Measurements from ENCODE around the gene ACTR6. TPM values are rescaled to one million over a fixed set of nuclear protein-coding genes. Genes with fewer than 3 reads are reported as not detected.
A peak's percentile ranks its signal among the peaks of the same experiment; 100 is the strongest.

The ACTR6 gene
- total and polyA plus RNA-seq, 10 of the 15 experiments (the other 5 are each of a cell fraction or from before 2014, with no cell fraction given): 17.4 to 62.4 (median 40.5) TPM

DNA sequence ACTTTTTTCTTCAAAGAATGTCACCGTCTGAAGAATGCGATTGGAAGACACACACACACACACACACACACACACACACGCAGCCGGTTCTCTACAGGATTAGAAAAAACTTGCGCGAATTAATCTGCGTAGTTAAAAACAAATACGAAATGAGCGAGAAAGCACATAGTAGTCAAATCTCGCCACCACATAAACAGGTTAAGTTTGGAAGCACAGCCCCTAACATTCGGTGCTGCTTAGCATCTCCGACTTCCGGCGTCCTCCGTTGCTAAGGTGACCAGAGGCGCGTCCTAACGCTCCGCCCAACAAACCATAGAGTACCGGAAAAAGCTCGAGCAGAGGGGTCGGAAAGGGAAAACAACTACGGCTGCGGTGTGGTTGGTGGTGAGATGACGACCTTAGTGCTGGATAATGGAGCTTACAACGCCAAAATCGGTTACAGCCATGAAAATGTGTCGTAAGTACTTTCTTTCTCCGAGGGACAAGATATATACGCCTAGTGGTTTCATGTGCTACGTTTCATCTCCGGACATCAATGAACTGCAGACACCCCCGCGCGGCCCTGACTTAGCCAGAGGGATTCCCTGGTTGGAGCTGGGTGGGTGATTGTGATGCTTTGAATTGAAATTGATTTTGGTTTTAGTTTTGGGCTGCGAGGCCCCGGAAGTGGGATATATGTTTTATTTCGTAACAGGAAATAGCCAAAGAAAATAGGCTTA is at the start of gene ACTR6 (continued):
- TF ChIP-seq TBL1XR1 (IDR thresholded peaks at IDR 0.05; ENCODE audit: low read depth, low read length): no peak
- no peak for TF ChIP-seq CHD4 (IDR thresholded peaks at IDR 0.05)
- peak; percentile 22; the same call in 1 of the 2 replicates for TF ChIP-seq TCF12 (IDR thresholded peaks at IDR 0.05; ENCODE audit: low read depth, low read length)
- TF ChIP-seq MEF2B (IDR thresholded peaks at IDR 0.05; ENCODE audit: partially characterized antibody, poor library complexity, severe bottlenecking): peak; percentile 51
- TF ChIP-seq CEBPB (IDR thresholded peaks at IDR 0.05; ENCODE audit: borderline replicate concordance in 1 of 2, low read depth in 2 of 2, low read length in 2 of 2): no peak
- no peak for TF ChIP-seq ZSCAN29 (IDR thresholded peaks at IDR 0.05)
- TF ChIP-seq, protein P1, sequence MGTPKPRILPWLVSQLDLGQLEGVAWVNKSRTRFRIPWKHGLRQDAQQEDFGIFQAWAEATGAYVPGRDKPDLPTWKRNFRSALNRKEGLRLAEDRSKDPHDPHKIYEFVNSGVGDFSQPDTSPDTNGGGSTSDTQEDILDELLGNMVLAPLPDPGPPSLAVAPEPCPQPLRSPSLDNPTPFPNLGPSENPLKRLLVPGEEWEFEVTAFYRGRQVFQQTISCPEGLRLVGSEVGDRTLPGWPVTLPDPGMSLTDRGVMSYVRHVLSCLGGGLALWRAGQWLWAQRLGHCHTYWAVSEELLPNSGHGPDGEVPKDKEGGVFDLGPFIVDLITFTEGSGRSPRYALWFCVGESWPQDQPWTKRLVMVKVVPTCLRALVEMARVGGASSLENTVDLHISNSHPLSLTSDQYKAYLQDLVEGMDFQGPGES (IDR thresholded peaks at IDR 0.05): no peak
- no peak for TF ChIP-seq ASH2L (IDR thresholded peaks at IDR 0.05; ENCODE audit: borderline replicate concordance, low read depth)
- TF ChIP-seq PAX5 (IDR thresholded peaks at IDR 0.05; ENCODE audit: borderline replicate concordance, low read depth, low read length): 0 out of 2 replicates have a peak, but pooled peaks have one; percentile 4
- TF ChIP-seq SMAD1 (IDR thresholded peaks at IDR 0.05; ENCODE audit: low read depth, partially characterized antibody): peak; percentile 56
- TF ChIP-seq, protein P2, sequence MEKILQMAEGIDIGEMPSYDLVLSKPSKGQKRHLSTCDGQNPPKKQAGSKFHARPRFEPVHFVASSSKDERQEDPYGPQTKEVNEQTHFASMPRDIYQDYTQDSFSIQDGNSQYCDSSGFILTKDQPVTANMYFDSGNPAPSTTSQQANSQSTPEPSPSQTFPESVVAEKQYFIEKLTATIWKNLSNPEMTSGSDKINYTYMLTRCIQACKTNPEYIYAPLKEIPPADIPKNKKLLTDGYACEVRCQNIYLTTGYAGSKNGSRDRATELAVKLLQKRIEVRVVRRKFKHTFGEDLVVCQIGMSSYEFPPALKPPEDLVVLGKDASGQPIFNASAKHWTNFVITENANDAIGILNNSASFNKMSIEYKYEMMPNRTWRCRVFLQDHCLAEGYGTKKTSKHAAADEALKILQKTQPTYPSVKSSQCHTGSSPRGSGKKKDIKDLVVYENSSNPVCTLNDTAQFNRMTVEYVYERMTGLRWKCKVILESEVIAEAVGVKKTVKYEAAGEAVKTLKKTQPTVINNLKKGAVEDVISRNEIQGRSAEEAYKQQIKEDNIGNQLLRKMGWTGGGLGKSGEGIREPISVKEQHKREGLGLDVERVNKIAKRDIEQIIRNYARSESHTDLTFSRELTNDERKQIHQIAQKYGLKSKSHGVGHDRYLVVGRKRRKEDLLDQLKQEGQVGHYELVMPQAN (conservative IDR thresholded peaks at IDR 0.05): peak; percentile 99
- no peak for TF ChIP-seq TCF7 (IDR thresholded peaks at IDR 0.05; ENCODE audit: borderline replicate concordance)
- TF ChIP-seq KDM1A (IDR thresholded peaks at IDR 0.05; ENCODE audit: borderline replicate concordance): no peak

Data from GM12878 (cell line).